ENCODE measurements around the gene ARL4D. TPM values are rescaled to one million over a fixed set of nuclear protein-coding genes. Genes with fewer than 3 reads are reported as not detected.

The ARL4D gene
- total RNA-seq, 2 donors from 2014 or later = 1.1 to 2.0 TPM

DNA sequence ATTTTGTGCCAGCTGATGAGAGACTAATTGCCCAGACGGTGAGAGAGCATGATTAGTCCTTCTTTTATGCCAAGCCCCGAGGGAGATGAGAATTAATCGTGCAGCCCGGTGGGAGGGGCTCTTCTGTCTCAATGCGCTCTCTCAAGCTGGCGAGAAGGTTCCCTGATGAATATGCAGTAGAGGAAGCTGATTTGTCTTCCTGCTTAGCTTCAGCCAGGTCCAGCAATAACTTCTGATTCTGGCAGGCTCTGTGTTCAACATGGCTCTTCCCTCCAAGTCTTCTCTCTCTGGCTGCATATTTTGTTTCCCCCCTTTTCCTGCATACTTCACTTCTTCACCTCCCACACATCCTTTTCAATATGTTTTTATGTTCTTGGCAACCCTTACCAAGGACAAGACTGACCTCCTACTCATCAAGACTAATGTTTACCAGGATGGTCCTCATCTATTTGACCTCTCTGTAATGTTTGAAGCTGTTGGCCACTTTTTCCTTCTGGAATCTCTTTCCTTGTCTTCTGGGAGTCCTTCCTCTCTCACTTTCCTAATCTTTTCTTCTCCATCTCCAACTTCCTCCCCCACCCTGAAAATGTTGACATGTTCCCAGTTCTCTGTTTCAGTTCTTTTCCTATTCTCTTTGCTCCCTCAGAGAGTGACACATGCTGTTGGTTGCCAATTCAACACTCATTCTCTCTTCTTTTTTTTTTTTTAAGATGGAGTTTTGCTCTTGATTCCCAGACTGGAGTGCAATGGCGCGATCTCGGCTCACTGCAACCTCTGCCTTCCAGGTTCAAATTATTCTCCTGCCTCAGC lies 33.1 kb downstream of the ARL4D start:
- no peak for ATAC-seq
- peaks cover 4% of the 10 kb centered on the region for H3K4me1 Mint-ChIP-seq
- H3K27me3 Mint-ChIP-seq = peaks cover 58% of the 10 kb centered on the region
- H3K36me3 Mint-ChIP-seq (ENCODE audit: low read depth) = peaks cover 3% of the 10 kb centered on the region
- no peak overlapping the region for H3K27ac Mint-ChIP-seq
- no peak for DNase-seq
- no peak overlapping the region for H3K4me3 Mint-ChIP-seq
- H3K9me3 ChIP-seq (ENCODE audit: control insufficient read depth, low read length, poor library complexity, severe bottlenecking) = no peaks in the 10 kb centered on the region

GRCh38 chr17:43434902-43435319 lies 36.1 kb downstream of the ARL4D start:
- DNase-seq = no peak
- Mint-ChIP-seq H3K36me3 (ENCODE audit: low read depth) (peaks cover 3% of the 10 kb centered on the region), H3K4me3 (no peak overlapping the region), H3K4me1 (peaks cover 4% of the 10 kb centered on the region), H3K27ac (no peak overlapping the region), H3K27me3 (peaks cover 60% of the 10 kb centered on the region)
- no peak for ATAC-seq
- H3K9me3 ChIP-seq (ENCODE audit: control insufficient read depth, low read length, poor library complexity, severe bottlenecking) = no peaks in the 10 kb centered on the region

DNA sequence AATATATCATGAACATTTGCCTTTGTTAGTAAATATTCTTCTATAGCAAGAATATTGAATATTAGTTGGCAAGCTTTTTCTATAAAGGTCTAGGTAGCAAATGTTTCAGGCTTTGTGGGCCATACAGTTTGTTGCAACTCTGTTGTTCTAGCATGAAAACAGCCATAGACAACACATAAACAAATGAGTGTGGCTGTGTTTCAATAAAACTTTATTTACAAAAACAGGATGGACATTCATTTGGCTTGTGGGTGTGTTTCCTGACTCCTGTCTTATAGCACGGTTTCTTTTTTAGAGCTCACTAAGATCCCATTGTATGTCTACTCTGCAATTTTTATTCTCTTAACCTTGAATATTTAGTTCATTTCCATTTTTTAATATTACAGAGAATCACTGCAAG lies 39.0 kb downstream of the ARL4D start:
- no peaks in the 10 kb centered on the region for H3K9me3 ChIP-seq (ENCODE audit: control insufficient read depth, low read length, poor library complexity, severe bottlenecking)
- ATAC-seq = no peak
- no peak overlapping the region for H3K27ac Mint-ChIP-seq

GRCh38 chr17:43438626-43439025 lies 39.8 kb downstream of the ARL4D start:
- ATAC-seq = no peak
- peaks cover 3% of the 10 kb centered on the region for H3K36me3 Mint-ChIP-seq (ENCODE audit: low read depth)
- H3K9me3 ChIP-seq (ENCODE audit: control insufficient read depth, low read length, poor library complexity, severe bottlenecking) = no peaks in the 10 kb centered on the region
- no peak overlapping the region for H3K4me3 Mint-ChIP-seq
- no peaks in the 10 kb centered on the region for H3K4me1 Mint-ChIP-seq
- H3K27me3 Mint-ChIP-seq = peaks cover 33% of the 10 kb centered on the region
- no peak for DNase-seq
- no peak overlapping the region for H3K27ac Mint-ChIP-seq

More for the DNA sequence above, 39.0 kb downstream of the ARL4D start:
- Mint-ChIP-seq H3K4me1 (no peaks in the 10 kb centered on the region), H3K36me3 (ENCODE audit: low read depth) (peaks cover 3% of the 10 kb centered on the region), H3K27me3 (peaks cover 40% of the 10 kb centered on the region), H3K4me3 (no peak overlapping the region)
- DNase-seq = no peak

- DNase-seq (no peak), ATAC-seq (no peak)
- H3K9me3 ChIP-seq (ENCODE audit: control insufficient read depth, low read length, poor library complexity, severe bottlenecking) = no peaks in the 10 kb centered on the region
- Mint-ChIP-seq H3K27ac (no peak overlapping the region), H3K4me1 (no peaks in the 10 kb centered on the region), H3K4me3 (no peak overlapping the region), H3K27me3 (peaks cover 31% of the 10 kb centered on the region), H3K36me3 (ENCODE audit: low read depth) (peaks cover 3% of the 10 kb centered on the region)
These were observed 40.2 kb downstream of the ARL4D start for GRCh38 chr17:43439041-43439440.

DNA sequence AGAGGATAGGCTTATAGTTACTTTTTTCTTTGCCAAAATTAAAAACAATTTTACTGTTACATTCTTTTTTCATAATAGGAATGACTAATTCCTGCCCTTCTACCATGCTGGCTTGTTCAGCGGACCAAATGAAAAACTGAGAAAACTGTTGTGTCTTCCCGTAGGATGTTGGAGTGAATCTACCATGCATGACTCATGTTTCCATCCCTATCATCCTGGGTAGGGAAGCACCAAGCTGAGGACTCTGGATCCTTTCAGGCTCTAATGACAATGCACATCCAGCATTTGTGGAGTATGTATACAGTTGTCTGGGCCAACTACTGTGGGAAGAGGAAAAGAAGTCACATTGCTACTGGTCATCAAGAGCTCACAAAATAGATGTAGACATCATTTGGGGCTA lies 43.9 kb downstream of the ARL4D start:
- Mint-ChIP-seq H3K4me1 (no peaks in the 10 kb centered on the region), H3K4me3 (no peak overlapping the region), H3K36me3 (ENCODE audit: low read depth) (no peaks in the 10 kb centered on the region), H3K27ac (no peak overlapping the region), H3K27me3 (peaks cover 18% of the 10 kb centered on the region)
- no peak for DNase-seq
- H3K9me3 ChIP-seq (ENCODE audit: control insufficient read depth, low read length, poor library complexity, severe bottlenecking) = no peaks in the 10 kb centered on the region
- ATAC-seq = no peak

- Mint-ChIP-seq H3K4me1 (no peaks in the 10 kb centered on the region), H3K27ac (no peak overlapping the region), H3K4me3 (no peak overlapping the region), H3K27me3 (peaks cover 18% of the 10 kb centered on the region), H3K36me3 (ENCODE audit: low read depth) (no peaks in the 10 kb centered on the region)
- no peaks in the 10 kb centered on the region for H3K9me3 ChIP-seq (ENCODE audit: control insufficient read depth, low read length, poor library complexity, severe bottlenecking)
- DNase-seq (no peak), ATAC-seq (no peak)
These were observed 44.6 kb downstream of the ARL4D start for GRCh38 chr17:43443381-43443780.

DNA sequence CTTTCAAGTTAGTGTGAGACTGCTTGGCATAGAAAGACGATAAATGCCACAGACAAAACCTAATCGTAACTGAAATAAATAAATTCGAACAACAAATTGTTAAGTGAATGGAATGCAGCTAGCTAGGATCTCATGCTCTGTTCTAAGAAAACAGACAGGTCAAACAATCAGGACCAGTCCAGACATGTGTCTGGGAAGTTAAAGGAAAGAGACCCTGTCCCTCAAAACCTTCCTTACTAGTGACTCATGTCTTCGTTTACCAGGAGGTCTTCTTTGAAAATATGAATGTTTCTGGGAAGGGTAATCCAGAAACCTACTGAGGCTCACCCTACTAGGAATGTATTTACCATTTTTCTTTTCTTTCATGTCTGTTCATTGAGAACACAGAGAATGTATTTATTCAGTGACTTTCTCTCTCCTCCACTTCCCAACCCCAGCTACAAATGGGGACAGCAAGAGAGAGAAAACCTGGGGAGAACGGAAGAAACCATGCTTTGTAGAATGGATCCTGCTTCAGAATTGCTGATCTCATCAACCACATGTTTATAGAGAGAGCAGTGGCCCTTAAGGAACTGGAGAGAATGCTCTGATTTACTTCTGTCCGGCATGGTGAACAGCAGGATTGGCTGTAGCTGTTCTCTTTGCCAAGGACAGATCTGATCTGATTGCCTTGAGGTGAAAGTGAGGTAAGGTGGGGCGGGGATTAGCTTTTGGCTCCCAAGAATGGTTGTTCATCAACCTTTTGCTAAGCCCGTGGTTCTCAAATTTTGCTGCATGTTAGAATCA lies 45.6 kb downstream of the ARL4D start:
- no peak for ATAC-seq
- DNase-seq = no peak
- no peaks in the 10 kb centered on the region for H3K4me1 Mint-ChIP-seq
- no peaks in the 10 kb centered on the region for H3K9me3 ChIP-seq (ENCODE audit: control insufficient read depth, low read length, poor library complexity, severe bottlenecking)
- H3K36me3 Mint-ChIP-seq (ENCODE audit: low read depth) = no peaks in the 10 kb centered on the region
- H3K27me3 Mint-ChIP-seq = peaks cover 16% of the 10 kb centered on the region
- no peak overlapping the region for H3K4me3 Mint-ChIP-seq
- H3K27ac Mint-ChIP-seq = no peak overlapping the region

GRCh38 chr17:43445009-43445589 lies 46.3 kb downstream of the ARL4D start:
- no peak for DNase-seq
- no peaks in the 10 kb centered on the region for H3K36me3 Mint-ChIP-seq (ENCODE audit: low read depth)
- no peaks in the 10 kb centered on the region for H3K9me3 ChIP-seq (ENCODE audit: control insufficient read depth, low read length, poor library complexity, severe bottlenecking)
- H3K27me3 Mint-ChIP-seq = peaks cover 20% of the 10 kb centered on the region
- H3K4me1 Mint-ChIP-seq = no peaks in the 10 kb centered on the region
- ATAC-seq = no peak
- H3K4me3 Mint-ChIP-seq = no peak overlapping the region
- H3K27ac Mint-ChIP-seq = no peak overlapping the region

DNA sequence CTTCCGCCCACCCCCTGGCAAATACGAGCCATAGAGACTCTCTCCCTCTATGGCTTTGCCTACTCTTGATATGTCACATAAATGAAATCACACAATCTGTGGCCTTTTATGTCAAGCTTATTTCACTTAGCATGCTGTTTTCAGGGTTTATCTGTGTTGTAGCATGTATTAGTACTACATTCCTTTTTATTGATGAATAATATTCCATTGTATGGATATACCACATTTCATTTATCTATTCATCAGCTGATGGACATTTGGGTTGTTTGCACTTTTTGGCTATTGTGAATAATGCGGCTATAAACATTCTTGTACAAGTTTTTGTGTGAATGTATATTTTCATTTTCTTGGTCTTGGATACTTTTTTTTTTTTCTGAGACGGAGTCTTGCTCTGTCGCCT lies 48.0 kb downstream of the ARL4D start:
- peaks cover 20% of the 10 kb centered on the region for H3K27me3 Mint-ChIP-seq
- no peaks in the 10 kb centered on the region for H3K9me3 ChIP-seq (ENCODE audit: control insufficient read depth, low read length, poor library complexity, severe bottlenecking)
- no peak for DNase-seq
- H3K4me1 Mint-ChIP-seq = no peaks in the 10 kb centered on the region
- no peaks in the 10 kb centered on the region for H3K36me3 Mint-ChIP-seq (ENCODE audit: low read depth)
- H3K4me3 Mint-ChIP-seq = no peak overlapping the region
- ATAC-seq = no peak
- no peak overlapping the region for H3K27ac Mint-ChIP-seq

DNA sequence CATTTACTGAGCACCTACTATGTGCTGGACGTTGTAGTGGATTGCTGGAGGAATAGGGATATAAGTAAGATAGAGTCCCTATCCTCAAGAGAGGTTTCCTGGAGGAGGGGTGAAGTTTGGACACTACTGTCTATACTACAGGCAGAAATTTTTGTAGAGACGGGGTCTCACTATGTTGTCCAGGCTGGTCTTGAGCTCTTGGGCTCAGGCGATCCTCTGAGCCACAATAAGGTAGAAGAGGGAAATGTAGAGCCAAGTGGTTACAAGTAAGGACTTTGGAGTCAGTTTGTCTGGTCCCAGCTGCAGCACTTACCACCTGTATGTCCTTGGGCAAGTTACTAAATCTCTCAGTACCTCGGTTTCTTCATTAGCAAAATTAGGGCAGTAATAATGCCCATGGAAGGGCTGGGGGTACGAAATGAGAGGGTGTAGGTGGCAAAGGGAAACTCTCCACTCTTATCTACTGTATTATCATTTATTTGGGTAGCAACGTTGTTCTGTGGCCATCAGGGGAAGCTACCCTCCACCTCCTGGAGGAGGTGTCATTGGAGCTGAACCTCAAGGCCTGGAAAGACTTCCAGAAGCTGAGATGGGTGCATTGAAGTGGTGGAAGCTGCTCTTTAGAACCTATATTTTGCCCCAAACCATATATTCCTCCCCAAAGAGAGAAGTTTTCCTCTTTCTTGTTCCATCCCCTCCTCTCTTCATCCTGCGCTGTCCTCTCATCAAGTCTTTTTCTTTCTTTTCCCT lies 50.1 kb downstream of the ARL4D start:
- DNase-seq (no peak), ATAC-seq (no peak)
- Mint-ChIP-seq H3K4me1 (no peaks in the 10 kb centered on the region), H3K27me3 (peaks cover 25% of the 10 kb centered on the region), H3K27ac (no peak overlapping the region), H3K4me3 (no peak overlapping the region), H3K36me3 (ENCODE audit: low read depth) (no peaks in the 10 kb centered on the region)
- no peaks in the 10 kb centered on the region for H3K9me3 ChIP-seq (ENCODE audit: control insufficient read depth, low read length, poor library complexity, severe bottlenecking)

DNA sequence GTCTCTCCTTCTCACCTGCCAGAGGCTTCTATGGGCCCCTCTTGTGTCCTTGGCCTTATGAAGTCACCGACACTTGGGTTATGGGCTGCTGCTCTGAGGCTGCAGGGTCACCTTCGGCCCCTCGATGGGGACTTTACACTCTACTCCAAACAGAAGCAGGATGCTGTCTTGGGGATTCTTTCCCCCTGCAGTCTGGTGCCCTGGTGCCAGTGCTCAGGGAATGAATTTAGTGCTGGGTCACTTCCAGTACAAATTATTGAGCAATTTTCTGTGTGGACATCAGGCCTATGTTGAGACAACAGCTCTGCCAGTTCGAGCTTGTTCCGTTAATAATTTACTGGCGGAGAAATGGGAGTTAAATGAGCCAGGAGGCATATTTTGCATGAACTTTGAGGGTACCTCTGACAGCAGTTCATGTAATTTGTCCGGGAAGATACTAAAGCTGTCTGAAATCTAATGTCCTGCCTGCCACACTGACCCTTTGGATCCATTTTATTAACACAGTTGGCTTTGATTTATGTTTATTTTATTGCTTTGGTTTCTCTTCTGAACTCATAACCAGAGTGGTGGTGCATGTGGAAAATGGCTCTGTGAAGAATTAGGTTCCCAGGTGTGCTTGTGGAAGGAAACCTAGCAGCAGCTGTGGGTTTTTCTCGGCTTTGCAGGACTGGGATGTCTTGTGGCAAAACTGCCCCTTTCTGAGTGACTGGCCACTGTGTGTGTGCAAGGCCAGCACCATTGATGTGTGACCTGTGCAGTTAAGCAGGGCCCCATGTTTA lies 50.9 kb downstream of the ARL4D start:
- H3K27ac Mint-ChIP-seq = no peak overlapping the region
- ATAC-seq = no peak
- no peak overlapping the region for H3K4me3 Mint-ChIP-seq
- no peaks in the 10 kb centered on the region for H3K4me1 Mint-ChIP-seq
- no peaks in the 10 kb centered on the region for H3K36me3 Mint-ChIP-seq (ENCODE audit: low read depth)
- H3K9me3 ChIP-seq (ENCODE audit: control insufficient read depth, low read length, poor library complexity, severe bottlenecking) = no peaks in the 10 kb centered on the region
- H3K27me3 Mint-ChIP-seq = peaks cover 19% of the 10 kb centered on the region
- no peak for DNase-seq

Data from T-helper 17 cell (primary cell).